Suppressor macrophage (primary cell): ENCODE measurements around the gene CYP3A4.
"Not testable (repeated sequence)": the region's sequence is repeated elsewhere in the genome, so short reads cannot be mapped to it uniquely, and the experiment has no call there.

Experiments
- DNase-seq, 4 experiments: peaks; one replicate each; pipeline ENCODE4 v3.0.0-alpha.2; 2020 to 2022
- total RNA-seq, 17 experiments: gene quantifications; one replicate each; lab custom pipeline; 2026; ENCODE audit warnings: mixed read lengths in 6 of 17, inconsistent platforms in 3 of 17; lab: John Stamatoyannopoulos, UW

The CYP3A4 gene
- 0 to 2.0 (median 0) reads per million in 17 experiments for total RNA-seq

DNA sequence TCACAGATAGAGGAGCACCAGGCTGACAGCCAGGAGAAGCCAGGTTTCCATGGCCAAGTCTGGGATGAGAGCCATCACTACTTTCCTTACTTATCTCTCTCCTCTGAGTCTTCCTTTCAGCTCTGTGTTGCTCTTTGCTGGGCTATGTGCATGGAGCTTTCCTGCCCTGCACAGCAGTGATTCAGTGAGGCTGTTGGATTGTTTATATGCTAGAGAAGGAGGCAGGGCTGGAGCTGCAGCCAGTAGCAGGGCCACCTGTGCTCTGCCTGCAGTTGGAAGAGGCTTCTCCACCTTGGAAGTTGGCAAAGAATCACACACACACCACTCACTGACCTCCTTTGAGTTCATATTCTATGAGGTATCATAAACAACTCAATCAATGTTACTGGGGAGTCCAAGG, at the start of gene CYP3A4:
Gene CYP3A4 (minus strand): TSS at position 178 of the 400 bp plus-strand sequence. CDS start 103 bp downstream, at position 75.
- no peak for DNase-seq

GRCh38 chr7:99833289-99833877, 49.4 kb upstream of the CYP3A4 start:
- peak in 1 of 4 experiments; percentile 3 for DNase-seq

DNA sequence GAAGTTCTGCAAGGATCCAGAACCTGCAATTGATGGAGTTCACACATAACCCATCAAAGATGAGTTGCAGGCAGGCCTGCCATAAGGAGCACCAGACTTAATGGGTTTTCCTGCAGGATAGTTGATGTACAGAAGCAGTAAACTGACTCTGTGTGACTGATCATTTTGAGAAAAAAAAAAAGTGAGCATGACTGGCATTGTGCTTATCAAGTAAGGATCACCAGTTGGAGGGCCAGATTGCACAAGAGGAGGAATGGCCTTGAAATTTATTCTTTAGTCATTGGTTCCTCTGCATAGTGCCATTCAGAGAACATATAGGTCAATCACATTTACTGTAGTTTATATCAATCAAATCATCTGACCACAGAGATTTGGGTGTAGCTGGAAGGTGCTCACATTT, 47.6 kb upstream of the CYP3A4 start:
- no peak for DNase-seq

- no peak for DNase-seq
Observed at GRCh38 chr7:99829524-99830160, 45.7 kb upstream of the CYP3A4 start.

GRCh38 chr7:99828811-99829210, 44.8 kb upstream of the CYP3A4 start:
- no peak for DNase-seq

- DNase-seq, result no peak
Observed at GRCh38 chr7:99827040-99827778, 43.2 kb upstream of the CYP3A4 start.

GRCh38 chr7:99825873-99826272, 41.9 kb upstream of the CYP3A4 start:
- DNase-seq, result no peak

- DNase-seq, result no peak
Observed at GRCh38 chr7:99825452-99825851, 41.5 kb upstream of the CYP3A4 start.

GRCh38 chr7:99824091-99824490, 40.1 kb upstream of the CYP3A4 start:
- DNase-seq, result no peak

GRCh38 chr7:99822731-99823718, 39.0 kb upstream of the CYP3A4 start:
- no peak for DNase-seq

DNA sequence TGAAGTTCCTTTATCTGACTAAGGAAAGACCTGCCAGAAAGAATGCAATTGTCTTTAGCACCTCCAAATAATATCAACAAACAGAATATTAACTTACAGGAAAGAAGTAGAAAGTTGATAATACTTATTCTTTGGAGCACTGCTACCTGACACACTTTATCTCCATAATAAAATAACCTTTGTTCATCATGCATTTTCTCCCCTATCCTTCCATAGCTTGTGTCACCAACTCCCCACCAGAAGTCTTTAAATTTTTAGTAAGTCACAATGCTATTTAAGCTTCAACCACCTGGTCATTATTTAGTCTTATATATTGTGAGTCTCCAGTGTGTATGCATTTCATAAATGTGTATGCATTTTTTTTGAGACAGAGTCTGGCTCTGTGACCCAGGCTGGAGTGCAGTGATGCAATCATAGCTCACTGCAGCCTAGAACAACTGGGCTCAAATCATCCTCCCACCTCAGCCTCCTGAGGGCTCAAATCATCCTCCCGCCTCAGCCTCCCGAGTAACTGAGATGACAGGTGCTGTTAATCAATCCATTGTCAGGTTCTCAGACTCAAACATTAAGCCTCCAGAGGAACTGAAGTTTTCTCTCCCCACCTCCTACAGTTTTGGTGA, 36.5 kb upstream of the CYP3A4 start:
- no peak for DNase-seq

GRCh38 chr7:99808766-99809165, 24.8 kb upstream of the CYP3A4 start:
- DNase-seq, result no peak

GRCh38 chr7:99806839-99807478, 23.0 kb upstream of the CYP3A4 start:
- no peak for DNase-seq

- no peak for DNase-seq
Observed at GRCh38 chr7:99805641-99806040, 21.7 kb upstream of the CYP3A4 start.

DNA sequence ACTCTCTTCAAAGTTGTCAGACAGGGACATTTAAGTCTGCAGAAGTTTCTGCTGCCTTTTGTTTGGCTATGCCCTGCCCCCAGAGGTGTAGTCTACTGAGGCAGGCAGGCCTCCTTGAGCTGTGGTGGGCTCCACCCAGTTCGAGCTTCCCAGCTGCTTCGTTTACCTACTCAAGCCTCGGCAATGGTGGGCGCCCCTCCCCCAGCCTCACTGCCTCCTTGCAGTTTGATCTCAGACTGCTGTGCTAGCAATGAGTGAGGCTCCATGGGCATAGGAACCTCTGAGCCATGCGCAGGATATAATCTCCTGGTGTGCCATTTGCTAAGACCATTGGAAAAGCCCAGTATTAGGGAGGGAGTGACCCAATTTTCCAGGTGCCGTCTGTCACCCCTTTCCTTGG, 19.1 kb upstream of the CYP3A4 start:
- not testable (repeated sequence) for DNase-seq

GRCh38 chr7:99801407-99801806, 17.4 kb upstream of the CYP3A4 start:
- DNase-seq, result not testable (repeated sequence)

DNA sequence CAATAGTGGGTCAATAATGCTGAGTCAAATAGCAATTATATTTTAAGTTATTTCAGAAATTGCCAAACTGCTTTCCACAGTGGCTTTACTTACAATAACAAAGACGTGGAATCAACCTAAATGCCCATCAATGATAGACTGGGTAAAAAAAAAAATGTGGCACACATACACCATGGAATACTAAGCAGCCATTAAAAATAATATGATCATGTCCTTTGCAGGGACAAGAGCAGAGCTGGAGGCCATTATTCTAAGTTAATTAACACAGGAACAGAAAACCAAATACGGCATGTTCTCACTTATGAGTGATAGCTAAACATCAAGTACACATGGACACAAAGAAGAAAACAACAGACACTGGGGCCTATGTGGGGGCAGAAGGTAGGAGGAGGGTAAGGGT, 15.0 kb upstream of the CYP3A4 start:
- no peak for DNase-seq

- not testable (repeated sequence) for DNase-seq
Observed at GRCh38 chr7:99795864-99796263, 11.9 kb upstream of the CYP3A4 start.

- no peak for DNase-seq
Observed at GRCh38 chr7:99794585-99795502, 10.9 kb upstream of the CYP3A4 start.

GRCh38 chr7:99793443-99793842, 9.5 kb upstream of the CYP3A4 start:
- no peak for DNase-seq
